Tibial nerve (tissue), 4 donors: ENCODE results near the gene PTHLH. TPM values are rescaled to one million over a fixed set of nuclear protein-coding genes. Genes with fewer than 3 reads are reported as not detected.

ENCODE experiments used
- DNase-seq, 2 donors: peaks; one replicate each; pipeline ENCODE4 v3.0.0-alpha.2; 2019; ENCODE audit warnings: low spot score in 2 of 2
- H3K27ac ChIP-seq, 4 donors: fragments of 200-600 bp; sonication (generic) in 3 of 4; one replicate each; pipeline ENCODE4 v1.5.1; 2017 to 2019; ENCODE audit warnings: mild to moderate bottlenecking in 1 of 4
- H3K27me3 ChIP-seq, 2 donors: fragments of 200-600 bp; sonication (generic) in 1 of 2; one replicate each; pipeline versions ENCODE4 v1.5.1 to v1.6.0; 2017 to 2019
- H3K36me3 ChIP-seq, 3 donors: fragments of 200-600 bp; sonication (generic); one replicate each; pipeline ENCODE4 v1.5.1; 2018 to 2019
- H3K4me1 ChIP-seq, 4 donors: fragments of 200-600 bp; sonication (generic) in 3 of 4; one replicate each; pipeline ENCODE4 v1.5.1; 2017 to 2019
- H3K4me3 ChIP-seq, 4 donors: fragments of 200-600 bp; sonication (generic) in 3 of 4; one replicate each; pipeline ENCODE4 v1.5.1; 2017 to 2019; ENCODE audit warnings: mild to moderate bottlenecking in 1 of 4, moderate library complexity in 1 of 4
- H3K9me3 ChIP-seq, 4 donors: fragments of 200-600 bp; sonication (generic) in 3 of 4; one replicate each; pipeline ENCODE4 v1.5.1; 2017 to 2019
- CTCF ChIP-seq, 5 experiments: fragments of 200-600 bp in 3 of 5; fragments of 450-650 bp in 2 of 5; sonication (generic) in 3 of 5; IDR thresholded peaks; one replicate each; pipeline ENCODE4 v1.5.1; 2016 to 2019; ENCODE audit warnings: antibody characterized with exemption in 5 of 5, mild to moderate bottlenecking in 3 of 5, moderate library complexity in 2 of 5
- EP300 ChIP-seq, 2 donors: sonication (generic); formaldehyde crosslinking; IDR thresholded peaks; one replicate each; pipeline ENCODE4 v1.6.1; 2017; ENCODE audit warnings: antibody characterized with exemption in 2 of 2, mild to moderate bottlenecking in 1 of 2
- POLR2A ChIP-seq, 2 donors: fragments of 450-650 bp; IDR thresholded peaks; one replicate each; pipeline ENCODE4 v1.6.1; 2017; ENCODE audit warnings: antibody characterized with exemption in 2 of 2, mild to moderate bottlenecking in 2 of 2, moderate library complexity in 2 of 2
- WGBS, 2 donors: methylation state at CpG; one replicate each; pipeline ENCODE4 v1.1.5; 2018; 5-methylcytosine and 5-hydroxymethylcytosine counted together
- total RNA-seq, 4 donors: library from RNA; depleted of rRNA; stranded (reverse); fragments of >200 nt; gene quantifications; one replicate each; pipeline ENCODE4 v1.1.0, GENCODE V29; 2016

PTHLH gene
- total RNA-seq, 4 donors from 2014 or later, result 4.3 to 6.9 (median 6.8) TPM; not detected in 1

GRCh38 chr12:27975222-27976136, 2.9 kb upstream of the PTHLH start:
- Histone ChIP-seq H3K4me1 (peaks cover 0 to 31% (median 7%) of the 10 kb centered on the region in 4 donors), H3K4me3 (peak overlapping the region in 3 of 4 donors; percentile 12 to 49 (median 30)), H3K27me3 (peaks cover 0 to 56% of the 10 kb centered on the region in 2 donors), H3K27ac (peak overlapping the region in 1 of 4 donors; percentile 22), H3K36me3 (no peaks in the 10 kb centered on the region), H3K9me3 (no peaks in the 10 kb centered on the region)
- TF ChIP-seq POLR2A (IDR thresholded peaks at IDR 0.05) (no peak), CTCF (IDR thresholded peaks at IDR 0.05) (no peak), EP300 (IDR thresholded peaks at IDR 0.05) (no peak)
- no peak for DNase-seq
- WGBS, 2 donors, result 1 to 3% methylated on average over 27 to 50 of the region's 61 CpGs

GRCh38 chr12:27974735-27975221, 2.2 kb upstream of the PTHLH start:
- peak overlapping the region in 2 of 4 donors; percentile 30 to 49 for H3K4me3 ChIP-seq
- WGBS, 2 donors, result 0 to 3% methylated on average over 17 to 25 of the region's 26 CpGs

DNA sequence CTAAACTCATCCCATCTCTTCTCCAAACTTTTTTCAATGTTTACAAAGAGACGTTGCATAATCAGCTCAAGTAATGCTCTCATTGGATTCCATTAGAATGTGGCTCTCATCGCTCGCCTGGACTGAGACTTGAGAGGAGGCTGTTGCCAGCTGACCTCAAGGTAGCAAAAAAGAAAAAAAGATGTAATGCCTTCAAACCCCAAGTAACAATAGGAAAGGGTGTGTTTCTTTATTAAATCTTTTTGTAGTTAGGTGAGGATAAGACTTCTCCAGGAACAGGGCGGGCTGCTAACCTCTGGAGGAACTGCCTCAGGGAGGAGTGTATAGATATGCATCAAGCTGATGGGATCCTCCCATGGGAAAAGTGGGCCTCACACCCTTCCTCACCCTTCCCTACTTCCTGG, 956 bp upstream of the PTHLH start:
- H3K4me1 ChIP-seq, result peaks cover 0 to 45% (median 18%) of the 10 kb centered on the region in 4 donors
- H3K9me3 ChIP-seq, result no peaks in the 10 kb centered on the region
- no peak overlapping the region for H3K27ac ChIP-seq
- H3K27me3 ChIP-seq, result peaks cover 0 to 66% of the 10 kb centered on the region in 2 donors
- WGBS, 2 donors, result 69 to 70% methylated on average over 4 of the region's 4 CpGs
- no peak for DNase-seq
- H3K4me3 ChIP-seq, result no peak overlapping the region
- TF ChIP-seq POLR2A (IDR thresholded peaks at IDR 0.05), result no peak
- no peak for TF ChIP-seq CTCF (IDR thresholded peaks at IDR 0.05)
- no peak for TF ChIP-seq EP300 (IDR thresholded peaks at IDR 0.05)
- H3K36me3 ChIP-seq, result no peaks in the 10 kb centered on the region

More at GRCh38 chr12:27974735-27975221, 2.2 kb upstream of the PTHLH start:
- Histone ChIP-seq H3K36me3 (no peaks in the 10 kb centered on the region), H3K27ac (peak overlapping the region in 1 of 4 donors; percentile 22), H3K9me3 (no peaks in the 10 kb centered on the region), H3K27me3 (peaks cover 0 to 56% of the 10 kb centered on the region in 2 donors), H3K4me1 (peaks cover 0 to 33% (median 9%) of the 10 kb centered on the region in 4 donors)
- TF ChIP-seq CTCF (IDR thresholded peaks at IDR 0.05), result no peak
- TF ChIP-seq EP300 (IDR thresholded peaks at IDR 0.05), result no peak
- no peak for TF ChIP-seq POLR2A (IDR thresholded peaks at IDR 0.05)
- DNase-seq, result no peak

DNA sequence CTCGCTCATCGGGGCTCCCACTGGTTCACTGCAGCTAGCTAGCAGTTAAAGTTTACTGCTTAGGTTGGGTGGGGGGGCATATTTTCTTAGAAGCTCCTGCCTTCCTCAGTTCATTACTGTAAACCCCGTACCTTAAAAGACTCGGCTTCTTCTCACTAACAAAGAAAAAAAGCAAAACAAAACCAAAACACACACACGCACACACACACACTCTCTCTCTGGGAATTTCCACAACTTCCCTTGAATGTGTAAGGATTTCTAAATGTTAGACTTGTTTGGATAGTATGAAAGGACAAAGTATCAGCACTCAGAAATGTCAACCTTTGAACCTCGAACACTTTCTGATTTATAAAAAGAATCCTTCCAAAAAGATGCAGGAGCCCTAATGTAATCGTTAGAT, 927 bp downstream of the PTHLH start:
- peaks cover 0 to 64% (median 21%) of the 10 kb centered on the region in 4 donors for H3K4me1 ChIP-seq
- H3K4me3 ChIP-seq, result peak overlapping the region in 1 of 4 donors; percentile 70
- no peaks in the 10 kb centered on the region for H3K9me3 ChIP-seq
- no peak for DNase-seq
- peaks cover 0 to 81% of the 10 kb centered on the region in 2 donors for H3K27me3 ChIP-seq
- TF ChIP-seq EP300 (IDR thresholded peaks at IDR 0.05) (no peak), CTCF (IDR thresholded peaks at IDR 0.05) (no peak), POLR2A (IDR thresholded peaks at IDR 0.05) (no peak)
- H3K36me3 ChIP-seq, result no peaks in the 10 kb centered on the region
- H3K27ac ChIP-seq, result peak overlapping the region in 1 of 4 donors; percentile 89
- WGBS, 2 donors, result 35 to 46% methylated on average over 7 of the region's 7 CpGs

- H3K4me3 ChIP-seq, result peak overlapping the region in 3 of 4 donors; percentile 41 to 70 (median 55)
- H3K27me3 ChIP-seq, result peaks cover 0 to 77% of the 10 kb centered on the region in 2 donors
- DNase-seq, result peak in 1 of 2 donors; percentile 33
- H3K36me3 ChIP-seq, result no peaks in the 10 kb centered on the region
- no peak for TF ChIP-seq POLR2A (IDR thresholded peaks at IDR 0.05)
- no peak for TF ChIP-seq CTCF (IDR thresholded peaks at IDR 0.05)
- no peak for TF ChIP-seq EP300 (IDR thresholded peaks at IDR 0.05)
- 16 to 20% methylated on average over 11 of the region's 11 CpGs for WGBS, 2 donors
- peak overlapping the region in 2 of 4 donors; percentile 39 to 89 for H3K27ac ChIP-seq
- peaks cover 0 to 63% (median 23%) of the 10 kb centered on the region in 4 donors for H3K4me1 ChIP-seq
- H3K9me3 ChIP-seq, result no peaks in the 10 kb centered on the region
These were observed 1.4 kb downstream of the PTHLH start for GRCh38 chr12:27971121-27971489.
